Measurements from ENCODE around the gene MTG1.
A peak's percentile ranks its signal among the peaks of the same experiment; 100 is the strongest.
"Not testable (repeated sequence)": the region's sequence is repeated elsewhere in the genome, so short reads cannot be mapped to it uniquely, and the experiment has no call there.

MTG1 gene

GRCh38 chr10:133421336-133422222, 27.6 kb downstream of the MTG1 start:
- H3K4me3 ChIP-seq (ENCODE audit: low read depth, low read length): no peak overlapping the region
- TF ChIP-seq CTCF (IDR thresholded peaks at IDR 0.05; ENCODE audit: borderline replicate concordance, insufficient read depth, low read depth, low read length): no peak

- TF ChIP-seq CTCF (IDR thresholded peaks at IDR 0.05; ENCODE audit: borderline replicate concordance, insufficient read depth, low read depth, low read length): no peak
- H3K4me3 ChIP-seq (ENCODE audit: low read depth, low read length): no peak overlapping the region
These were observed 28.4 kb downstream of the MTG1 start for GRCh38 chr10:133422223-133422806.

GRCh38 chr10:133422807-133423771, 29.1 kb downstream of the MTG1 start:
- no peak overlapping the region for H3K4me3 ChIP-seq (ENCODE audit: low read depth, low read length)
- TF ChIP-seq CTCF (IDR thresholded peaks at IDR 0.05; ENCODE audit: borderline replicate concordance, insufficient read depth, low read depth, low read length): no peak

GRCh38 chr10:133424102-133424501, 30.1 kb downstream of the MTG1 start:
- H3K4me3 ChIP-seq (ENCODE audit: low read depth, low read length): not testable (repeated sequence)

- not testable (repeated sequence) for H3K4me3 ChIP-seq (ENCODE audit: low read depth, low read length)
These were observed 30.6 kb downstream of the MTG1 start, which contains the start of gene SPRN for GRCh38 chr10:133424601-133425000. SPRN (minus strand) TSS chr10:133424625; CDS start chr10:133423681, 944 bp downstream.

- not testable (repeated sequence) for H3K4me3 ChIP-seq (ENCODE audit: low read depth, low read length)
These were observed 35.6 kb downstream of the MTG1 start for GRCh38 chr10:133429571-133429970.

GRCh38 chr10:133431888-133432613, 38.1 kb downstream of the MTG1 start:
- not testable (repeated sequence) for H3K4me3 ChIP-seq (ENCODE audit: low read depth, low read length)

GRCh38 chr10:133432789-133433188, 38.8 kb downstream of the MTG1 start:
- not testable (repeated sequence) for H3K4me3 ChIP-seq (ENCODE audit: low read depth, low read length)

GRCh38 chr10:133438711-133439273, 44.8 kb downstream of the MTG1 start:
- peak; percentile 51 for TF ChIP-seq CTCF (IDR thresholded peaks at IDR 0.05; ENCODE audit: borderline replicate concordance, insufficient read depth, low read depth, low read length)
- no peak overlapping the region for H3K4me3 ChIP-seq (ENCODE audit: low read depth, low read length)
